ENCODE results near the gene EPS15. TPM values are rescaled to one million over a fixed set of nuclear protein-coding genes. Genes with fewer than 3 reads are reported as not detected.
"Not testable (repeated sequence)": the region's sequence is repeated elsewhere in the genome, so short reads cannot be mapped to it uniquely, and the experiment has no call there.

EPS15 gene
- total RNA-seq, result 57.9 TPM

GRCh38 chr1:51519048-51519864 lies at the start of gene EPS15:
Gene EPS15, minus strand, starts transcription at chr1:51519266. Its CDS starts 35 bp downstream, at chr1:51519231.
- peak; percentile 67 for DNase-seq

- no peak for DNase-seq
Observed at GRCh38 chr1:51568231-51568935, 49.3 kb upstream of the EPS15 start.

- no peak for DNase-seq
Observed at GRCh38 chr1:51567653-51568052, 48.6 kb upstream of the EPS15 start.

- DNase-seq, result no peak
Observed at GRCh38 chr1:51566260-51566659, 47.2 kb upstream of the EPS15 start.

- DNase-seq, result no peak
Observed at GRCh38 chr1:51565009-51565408, 45.9 kb upstream of the EPS15 start.

- DNase-seq, result no peak
Observed at GRCh38 chr1:51564124-51564523, 45.1 kb upstream of the EPS15 start.

GRCh38 chr1:51561702-51562101 lies 42.6 kb upstream of the EPS15 start:
- no peak for DNase-seq

- DNase-seq, result not testable (repeated sequence)
Observed at GRCh38 chr1:51560895-51561294, 41.8 kb upstream of the EPS15 start.

- DNase-seq, result no peak
Observed at GRCh38 chr1:51560034-51560433, 41.0 kb upstream of the EPS15 start.

GRCh38 chr1:51559501-51559900 lies 40.4 kb upstream of the EPS15 start:
- no peak for DNase-seq

GRCh38 chr1:51559064-51559500 lies 40.0 kb upstream of the EPS15 start:
- DNase-seq, result no peak

- DNase-seq, result no peak
Observed at GRCh38 chr1:51558375-51558924, 39.4 kb upstream of the EPS15 start.

GRCh38 chr1:51557168-51557567 lies 38.1 kb upstream of the EPS15 start:
- DNase-seq, result no peak

GRCh38 chr1:51555866-51556619 lies 37.0 kb upstream of the EPS15 start:
- DNase-seq, result no peak

- no peak for DNase-seq
Observed at GRCh38 chr1:51553911-51554310, 34.8 kb upstream of the EPS15 start.

- no peak for DNase-seq
Observed at GRCh38 chr1:51552929-51553807, 34.1 kb upstream of the EPS15 start.

GRCh38 chr1:51551848-51552296 lies 32.8 kb upstream of the EPS15 start:
- DNase-seq, result no peak

GRCh38 chr1:51551081-51551480 lies 32.0 kb upstream of the EPS15 start:
- no peak for DNase-seq

- no peak for DNase-seq
Observed at GRCh38 chr1:51549901-51550300, 30.8 kb upstream of the EPS15 start.

GRCh38 chr1:51549016-51549619 lies 30.1 kb upstream of the EPS15 start:
- DNase-seq, result no peak

GRCh38 chr1:51543858-51544257 lies 24.8 kb upstream of the EPS15 start:
- no peak for DNase-seq

All from skin of body (tissue), 2 donors.